Astrocyte (in vitro differentiated cells and primary cell): ENCODE measurements around the gene CPTP.

Source experiments
- EZH2 ChIP-seq: IDR thresholded peaks from 2 replicates; pipeline ENCODE4 v1.6.1; 2012; ENCODE audit warnings: mild to moderate bottlenecking, low read length, inconsistent platforms; ENCODE audit not compliant: insufficient read depth
- TF ChIP-seq, protein P1 (sequence below): IDR thresholded peaks from 2 replicates; pipeline ENCODE4 v1.5.1; 2011; ENCODE audit warnings: low read depth, mild to moderate bottlenecking, inconsistent platforms, low read length, moderate library complexity; ENCODE audit not compliant: insufficient read depth

- TF ChIP-seq, protein P1, sequence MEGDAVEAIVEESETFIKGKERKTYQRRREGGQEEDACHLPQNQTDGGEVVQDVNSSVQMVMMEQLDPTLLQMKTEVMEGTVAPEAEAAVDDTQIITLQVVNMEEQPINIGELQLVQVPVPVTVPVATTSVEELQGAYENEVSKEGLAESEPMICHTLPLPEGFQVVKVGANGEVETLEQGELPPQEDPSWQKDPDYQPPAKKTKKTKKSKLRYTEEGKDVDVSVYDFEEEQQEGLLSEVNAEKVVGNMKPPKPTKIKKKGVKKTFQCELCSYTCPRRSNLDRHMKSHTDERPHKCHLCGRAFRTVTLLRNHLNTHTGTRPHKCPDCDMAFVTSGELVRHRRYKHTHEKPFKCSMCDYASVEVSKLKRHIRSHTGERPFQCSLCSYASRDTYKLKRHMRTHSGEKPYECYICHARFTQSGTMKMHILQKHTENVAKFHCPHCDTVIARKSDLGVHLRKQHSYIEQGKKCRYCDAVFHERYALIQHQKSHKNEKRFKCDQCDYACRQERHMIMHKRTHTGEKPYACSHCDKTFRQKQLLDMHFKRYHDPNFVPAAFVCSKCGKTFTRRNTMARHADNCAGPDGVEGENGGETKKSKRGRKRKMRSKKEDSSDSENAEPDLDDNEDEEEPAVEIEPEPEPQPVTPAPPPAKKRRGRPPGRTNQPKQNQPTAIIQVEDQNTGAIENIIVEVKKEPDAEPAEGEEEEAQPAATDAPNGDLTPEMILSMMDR, result no peak
- no peak for TF ChIP-seq EZH2
Observed at GRCh38 chr1:1356796-1357401, 32.3 kb downstream of the CPTP start.
